HG02970 (cell line): ENCODE results near the gene SLC35F5.
"Not testable (repeated sequence)": the region's sequence is repeated elsewhere in the genome, so short reads cannot be mapped to it uniquely, and the experiment has no call there.

Experiments
- ATAC-seq: cut with Tn5 transposase; IDR thresholded peaks from one replicate; pipeline ENCODE4 v1.9.1; 2021; ENCODE audit warnings: mild to moderate bottlenecking, moderate library complexity, moderate number of reproducible peaks; ENCODE audit not compliant: unreplicated experiment, low FRiP score

The SLC35F5 gene

GRCh38 chr2:113757138-113757657 lies 756 bp upstream of the SLC35F5 start:
- ATAC-seq: no peak

- ATAC-seq: peak; percentile 33
Measured at GRCh38 chr2:113755835-113756354, 547 bp downstream of the SLC35F5 start.

GRCh38 chr2:113755035-113755834 lies 1.2 kb downstream of the SLC35F5 start:
- ATAC-seq: no peak

GRCh38 chr2:113754160-113754559 lies 2.3 kb downstream of the SLC35F5 start:
- ATAC-seq: no peak

- ATAC-seq: no peak
Measured at GRCh38 chr2:113750385-113750784, 6.1 kb downstream of the SLC35F5 start.

GRCh38 chr2:113741091-113741490 lies 15.4 kb downstream of the SLC35F5 start:
- ATAC-seq: no peak

- ATAC-seq: no peak
Measured at GRCh38 chr2:113739849-113740248, 16.6 kb downstream of the SLC35F5 start.

GRCh38 chr2:113734185-113734584 lies 22.3 kb downstream of the SLC35F5 start:
- no peak for ATAC-seq

GRCh38 chr2:113724010-113724409 lies 32.4 kb downstream of the SLC35F5 start:
- ATAC-seq: no peak

- no peak for ATAC-seq
Measured at GRCh38 chr2:113723411-113723810, 33.0 kb downstream of the SLC35F5 start.

GRCh38 chr2:113720167-113720566 lies 36.3 kb downstream of the SLC35F5 start:
- no peak for ATAC-seq

GRCh38 chr2:113716291-113716690 lies 40.2 kb downstream of the SLC35F5 start:
- ATAC-seq: no peak

GRCh38 chr2:113712941-113713340 lies 43.5 kb downstream of the SLC35F5 start:
- ATAC-seq: no peak

- ATAC-seq: no peak
Measured at GRCh38 chr2:113711851-113712250, 44.6 kb downstream of the SLC35F5 start.

- no peak for ATAC-seq
Measured at GRCh38 chr2:113709022-113709421, 47.4 kb downstream of the SLC35F5 start.

- no peak for ATAC-seq
Measured at GRCh38 chr2:113707106-113707505, 49.3 kb downstream of the SLC35F5 start.

GRCh38 chr2:113705982-113706523 lies 50.4 kb downstream of the SLC35F5 start:
- no peak for ATAC-seq

- not testable (repeated sequence) for ATAC-seq
Measured at GRCh38 chr2:113704300-113704993, 52.0 kb downstream of the SLC35F5 start.

GRCh38 chr2:113703386-113704299 lies 52.8 kb downstream of the SLC35F5 start:
- ATAC-seq: no peak
